Body of pancreas (tissue), 4 donors: ENCODE results near the gene TCOF1.

Source experiments
- CTCF ChIP-seq, 7 experiments: fragments of 450-650 bp in 4 of 7; fragments of 200-600 bp in 3 of 7; sonication (generic) in 3 of 7; IDR thresholded peaks; one replicate each; pipeline ENCODE4 v1.5.1; 2016 to 2019; ENCODE audit warnings: antibody characterized with exemption in 7 of 7
- POLR2A ChIP-seq, 3 donors: fragments of 450-650 bp; IDR thresholded peaks; one replicate each; pipeline ENCODE4 v1.6.1; 2016; ENCODE audit warnings: antibody characterized with exemption in 3 of 3, mild to moderate bottlenecking in 2 of 3

- no peak for TF ChIP-seq CTCF (IDR thresholded peaks at IDR 0.05)
- peak in 2 of 3 donors; percentile 45 to 72 for TF ChIP-seq POLR2A (IDR thresholded peaks at IDR 0.05)
Observed at GRCh38 chr5:150409638-150410523, 52.4 kb downstream of the TCOF1 start.
